HG03354 (cell line): ENCODE results near the gene FRMD1.

ENCODE experiments used
- ATAC-seq: cut with Tn5 transposase; IDR thresholded peaks from one replicate; pipeline ENCODE4 v1.9.1; 2021; ENCODE audit warnings: mild to moderate bottlenecking; ENCODE audit not compliant: unreplicated experiment, poor library complexity, severe bottlenecking

FRMD1 gene

GRCh38 chr6:168078943-168079405, at the start of gene FRMD1:
Gene FRMD1 (minus strand): TSS chr6:168079212. CDS start chr6:168079094, 118 bp downstream.
- no peak for ATAC-seq

- ATAC-seq = no peak
These were observed 49.1 kb upstream of the FRMD1 start for GRCh38 chr6:168128006-168128630.

DNA sequence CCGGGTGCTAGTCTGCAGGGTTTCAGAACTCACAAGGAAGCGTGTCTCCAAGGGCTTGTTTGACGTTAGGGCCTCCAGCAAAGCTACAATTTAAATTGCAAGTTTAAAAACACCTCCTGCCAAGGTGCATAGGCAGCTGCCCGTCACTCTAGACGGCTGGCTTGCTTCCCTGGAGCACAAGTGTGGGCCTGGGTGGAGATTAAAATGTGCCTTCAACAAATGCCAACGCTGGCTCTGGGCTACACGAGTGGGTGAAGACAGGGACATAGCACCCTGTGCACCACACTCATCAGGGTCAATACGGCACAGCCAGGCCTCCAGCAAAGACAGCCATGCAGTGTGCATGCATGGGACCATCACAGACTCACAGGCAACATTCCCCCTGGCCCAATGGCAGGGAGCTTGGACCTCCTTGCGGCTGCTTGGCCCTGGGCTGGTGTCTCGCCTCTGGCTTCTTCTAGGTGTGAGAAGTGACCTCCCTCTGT, 48.4 kb upstream of the FRMD1 start:
- no peak for ATAC-seq

GRCh38 chr6:168126566-168127383, 47.8 kb upstream of the FRMD1 start:
- ATAC-seq = no peak

- no peak for ATAC-seq
These were observed 46.5 kb upstream of the FRMD1 start for GRCh38 chr6:168125429-168126001.

GRCh38 chr6:168124921-168125320, 45.9 kb upstream of the FRMD1 start:
- no peak for ATAC-seq

- ATAC-seq = no peak
These were observed 45.1 kb upstream of the FRMD1 start for GRCh38 chr6:168124158-168124557.

- no peak for ATAC-seq
These were observed 44.3 kb upstream of the FRMD1 start for GRCh38 chr6:168123165-168123911.

GRCh38 chr6:168122521-168122920, 43.5 kb upstream of the FRMD1 start:
- ATAC-seq = no peak

GRCh38 chr6:168122011-168122410, 43.0 kb upstream of the FRMD1 start:
- no peak for ATAC-seq

DNA sequence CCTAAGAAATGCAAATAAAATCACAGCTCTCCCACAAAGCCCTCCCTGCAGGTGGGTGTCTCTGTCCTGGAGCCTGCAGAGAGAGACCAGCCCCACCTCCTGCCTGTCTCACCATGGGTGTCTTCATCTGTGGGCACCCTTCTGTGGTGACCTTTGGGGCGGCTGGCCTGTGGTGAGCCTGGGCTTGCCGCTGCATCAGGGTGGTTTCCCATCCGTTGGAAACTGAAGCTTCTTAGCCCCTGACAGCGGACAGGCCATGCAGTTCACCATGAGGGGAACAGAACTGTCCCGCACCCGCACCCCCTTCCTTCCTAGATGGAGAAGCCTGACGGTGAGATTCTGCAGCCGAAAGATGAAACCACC, 42.3 kb upstream of the FRMD1 start:
- no peak for ATAC-seq

GRCh38 chr6:168120390-168121302, 41.6 kb upstream of the FRMD1 start:
- ATAC-seq = no peak

GRCh38 chr6:168119539-168119938, 40.5 kb upstream of the FRMD1 start:
- no peak for ATAC-seq

DNA sequence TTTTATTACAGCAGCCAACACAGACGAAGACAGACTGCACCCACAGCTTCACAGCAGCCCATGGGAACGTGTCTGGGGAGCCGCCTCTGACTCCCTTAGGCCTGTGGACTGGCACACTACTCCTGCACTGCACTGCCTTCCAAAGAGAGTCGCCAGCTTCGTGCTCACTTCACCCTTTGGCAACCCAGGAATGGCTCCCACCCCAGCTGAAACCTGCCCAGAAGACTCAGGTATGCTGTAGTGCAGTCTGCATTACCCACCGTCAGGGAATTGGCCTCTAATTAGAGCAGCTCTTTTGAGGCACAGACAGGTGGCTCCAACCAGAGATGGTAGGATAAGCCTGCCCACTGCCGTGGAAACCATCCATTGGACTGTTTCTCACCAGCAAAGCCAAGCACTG, 39.9 kb upstream of the FRMD1 start:
- no peak for ATAC-seq

GRCh38 chr6:168117942-168118341, 38.9 kb upstream of the FRMD1 start:
- ATAC-seq = no peak

DNA sequence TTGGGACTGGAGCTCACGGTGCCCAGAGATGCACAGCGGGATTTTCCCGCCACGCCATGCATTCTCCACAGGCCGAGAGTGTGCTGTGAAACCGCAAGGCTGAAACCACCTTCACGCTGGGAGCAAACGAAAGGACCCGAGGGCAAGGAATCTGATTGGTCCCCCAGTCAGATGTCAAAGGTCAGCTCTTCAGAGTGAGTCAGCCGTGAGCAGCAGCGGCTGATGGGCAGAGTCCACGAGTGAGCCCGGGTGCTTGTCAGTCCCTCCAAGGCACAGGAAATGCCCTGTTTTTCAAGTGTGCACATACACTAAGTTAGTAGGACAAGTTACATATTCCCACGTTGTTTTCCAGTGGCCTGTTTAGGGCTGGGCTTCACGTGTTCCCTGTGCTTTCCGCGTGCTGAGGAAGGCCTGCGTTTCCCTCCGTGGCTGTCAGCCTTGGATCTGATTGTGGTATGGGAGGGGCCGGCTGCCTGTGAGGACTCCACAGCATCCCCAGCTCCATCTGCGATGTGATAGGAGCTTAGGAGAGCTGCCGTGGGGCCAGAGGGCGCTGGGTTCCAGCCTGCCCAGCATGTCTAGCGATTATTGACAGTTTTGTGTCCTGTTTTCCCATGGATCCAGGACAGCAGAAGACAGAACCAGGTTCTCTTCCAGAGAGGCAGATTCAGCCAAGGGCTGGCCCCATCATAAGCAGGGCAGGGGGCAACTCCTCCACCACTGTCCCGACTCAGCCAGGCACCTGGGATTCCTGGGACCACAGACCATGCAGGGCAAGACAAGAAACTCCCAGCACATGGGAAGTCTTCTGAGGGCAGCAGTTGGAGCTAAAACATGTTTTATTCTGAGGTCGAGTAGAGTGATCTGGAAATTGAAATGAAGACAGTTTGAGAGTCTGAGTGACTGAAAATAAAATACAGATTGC, 38.2 kb upstream of the FRMD1 start:
- no peak for ATAC-seq

DNA sequence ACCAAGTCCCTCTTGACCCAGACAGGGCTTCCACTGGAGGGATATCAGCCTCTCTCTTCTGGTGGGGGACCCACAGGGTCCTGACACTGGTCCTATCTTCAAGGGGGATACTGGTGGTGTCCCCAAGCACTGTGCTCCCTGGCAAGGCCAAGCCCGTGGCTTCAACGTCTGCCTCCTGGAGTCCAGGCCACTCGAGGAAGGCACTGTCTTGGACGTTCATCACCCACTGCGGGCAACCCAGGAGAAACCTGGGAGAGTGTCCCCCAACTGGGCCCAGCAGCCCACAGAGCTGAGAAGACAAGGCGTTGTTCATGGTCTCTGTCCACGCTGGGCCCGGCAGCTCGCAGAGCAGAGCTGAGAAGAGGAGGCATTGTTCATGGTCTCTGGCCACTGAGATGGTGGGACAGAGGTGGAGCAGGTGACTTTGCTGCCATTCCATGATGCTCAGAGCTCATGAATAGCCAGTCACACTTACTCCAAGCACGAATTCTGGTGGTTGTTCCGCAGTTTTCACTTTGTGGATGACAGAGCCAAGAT, 37.5 kb upstream of the FRMD1 start:
- no peak for ATAC-seq
